NOMO-1 (cell line): ENCODE results near the gene NIT2.
A peak's percentile ranks its signal among the peaks of the same experiment; 100 is the strongest.
"Not testable (repeated sequence)": the region's sequence is repeated elsewhere in the genome, so short reads cannot be mapped to it uniquely, and the experiment has no call there.

Experiments used
- DNase-seq, 2 experiments: peaks; one replicate each; lab custom pipeline; 2025; ENCODE audit not compliant: unreplicated experiment in 2 of 2; lab: John Stamatoyannopoulos, UW

NIT2 gene

GRCh38 chr3:100335434-100335833, 877 bp downstream of the NIT2 start:
- peak in 1 of 2 experiments; percentile 28 for DNase-seq

GRCh38 chr3:100336229-100336628, 1.7 kb downstream of the NIT2 start:
- not testable (repeated sequence) for DNase-seq

GRCh38 chr3:100338911-100339310, 4.4 kb downstream of the NIT2 start:
- no peak for DNase-seq

- no peak for DNase-seq
These were observed 5.2 kb downstream of the NIT2 start for GRCh38 chr3:100339786-100340185.

- no peak for DNase-seq
These were observed 6.0 kb downstream of the NIT2 start for GRCh38 chr3:100340527-100340926.

GRCh38 chr3:100348727-100349126, 14.2 kb downstream of the NIT2 start:
- DNase-seq: no peak

- not testable (repeated sequence) for DNase-seq
These were observed 17.2 kb downstream of the NIT2 start for GRCh38 chr3:100351770-100352169.

- DNase-seq: no peak
These were observed 18.0 kb downstream of the NIT2 start for GRCh38 chr3:100352296-100353231.

- DNase-seq: no peak
These were observed 20.3 kb downstream of the NIT2 start for GRCh38 chr3:100354850-100355249.

GRCh38 chr3:100358413-100358812, 23.9 kb downstream of the NIT2 start:
- DNase-seq: no peak

GRCh38 chr3:100359035-100359434, 24.5 kb downstream of the NIT2 start:
- DNase-seq: no peak

GRCh38 chr3:100360757-100361496, 26.4 kb downstream of the NIT2 start:
- DNase-seq: no peak

GRCh38 chr3:100361897-100362296, 27.3 kb downstream of the NIT2 start:
- no peak for DNase-seq

GRCh38 chr3:100364421-100364820, 29.9 kb downstream of the NIT2 start:
- no peak for DNase-seq

GRCh38 chr3:100366424-100366823, 31.9 kb downstream of the NIT2 start:
- no peak for DNase-seq

GRCh38 chr3:100368441-100368840, 33.9 kb downstream of the NIT2 start:
- no peak for DNase-seq

GRCh38 chr3:100370756-100371155, 36.2 kb downstream of the NIT2 start:
- DNase-seq: no peak

GRCh38 chr3:100374521-100374920, 40.0 kb downstream of the NIT2 start:
- DNase-seq: no peak

GRCh38 chr3:100376301-100376700, 41.7 kb downstream of the NIT2 start:
- DNase-seq: no peak

GRCh38 chr3:100384733-100385525, 50.4 kb downstream of the NIT2 start:
- DNase-seq: no peak
